ENCODE measurements around the gene SPECC1L.

- TF ChIP-seq TAF1 (IDR thresholded peaks at IDR 0.05; ENCODE audit: low read depth, low read length) (no peak), POLR2A (IDR thresholded peaks at IDR 0.05; ENCODE audit: low read depth, low read length) (no peak), POU2F2 (IDR thresholded peaks at IDR 0.05; ENCODE audit: low read depth, low read length) (no peak), POLR2AphosphoS5 (IDR thresholded peaks at IDR 0.05; ENCODE audit: low read depth, low read length) (no peak), SPI1 (IDR thresholded peaks at IDR 0.05; ENCODE audit: low read depth, low read length) (no peak)
Observed at GRCh38 chr22:24412274-24412673, 141.6 kb downstream of the SPECC1L start.
